SK-N-SH (cell line): ENCODE measurements around the gene MDM4. TPM values are rescaled to one million over a fixed set of nuclear protein-coding genes. Genes with fewer than 3 reads are reported as not detected.

Experiments
- CTCF ChIA-PET: fragments of 300-600, 350-600 bp; formaldehyde crosslinking; extraction: SDS; loops from one replicate; lab custom pipeline; 2021; lab: Yijun Ruan, JAX
- POLR2A ChIA-PET: fragments of 350-600 bp; sonication (Branson Sonifier 250); formaldehyde crosslinking; extraction: SDS; loops from one replicate; lab custom pipeline; 2020; ENCODE audit warnings: antibody characterized with exemption, inconsistent platforms; lab: Yijun Ruan, JAX
- DNase-seq: peaks from one replicate; pipeline ENCODE4 v3.0.0; 2012
- H2AFZ ChIP-seq: fragments of 200-600 bp; sonication (generic); 2 replicates; pipeline ENCODE4 v1.8.1; 2016; ENCODE audit warnings: antibody characterized with exemption, mild to moderate bottlenecking, low read depth
- H3F3A ChIP-seq: fragments of 200-600 bp; sonication (generic); replicated peaks from 2 replicates; pipeline ENCODE3; 2016; ENCODE audit warnings: antibody characterized with exemption, mild to moderate bottlenecking; ENCODE audit not compliant: insufficient read depth
- H3K27ac ChIP-seq, 2 experiments: fragments of 200-500 bp in 1 of 2; fragments of 200-600 bp in 1 of 2; sonication (Bioruptor generic) in 1 of 2; sonication (generic), shearing (Covaris generic) in 1 of 2; 2 replicates each; pipeline versions ENCODE4 v1.5.1 to v1.6.1; 2014 to 2016; ENCODE audit warnings: low read depth in 2 of 2, inconsistent platforms in 1 of 2, low read length in 1 of 2, mild to moderate bottlenecking in 1 of 2, mixed read lengths in 1 of 2
- H3K27me3 ChIP-seq: fragments of 200-600 bp; sonication (generic), shearing (Covaris generic); 2 replicates; pipeline ENCODE4 v1.6.1; 2016; ENCODE audit warnings: mixed run types; ENCODE audit not compliant: insufficient read depth
- H3K36me3 ChIP-seq, 2 experiments: fragments of 200-500 bp in 1 of 2; fragments of 200-600 bp in 1 of 2; sonication (Bioruptor generic) in 1 of 2; sonication (generic) in 1 of 2; replicated peaks in 1 of 2; 2 replicates each; pipeline versions ENCODE3 to v1.5.1; 2014 to 2016; ENCODE audit warnings: low read length in 1 of 2, mild to moderate bottlenecking in 1 of 2; ENCODE audit not compliant: insufficient read depth in 2 of 2, control insufficient read depth in 1 of 2
- H3K4me1 ChIP-seq, 2 experiments: fragments of 200-500 bp in 1 of 2; fragments of 200-600 bp in 1 of 2; sonication (Bioruptor generic) in 1 of 2; sonication (generic), shearing (Covaris generic) in 1 of 2; 2 replicates each; pipeline versions ENCODE4 v1.5.1 to v1.6.1; 2014 to 2016; ENCODE audit warnings: low read depth in 1 of 2, low read length in 1 of 2, mixed run types in 1 of 2; ENCODE audit not compliant: insufficient read depth in 2 of 2, control insufficient read depth in 1 of 2
- H3K4me2 ChIP-seq: fragments of 200-600 bp; sonication (generic), shearing (Covaris generic); 2 replicates; pipeline ENCODE4 v1.6.1; 2017; ENCODE audit warnings: mixed run types
- H3K4me3 ChIP-seq, 2 experiments: fragments of 200-500 bp in 1 of 2; fragments of 200-600 bp in 1 of 2; sonication (Bioruptor generic) in 1 of 2; sonication (generic), shearing (Covaris generic) in 1 of 2; 2 replicates each; pipeline versions ENCODE4 v1.5.1 to v1.8.1; 2014 to 2016; ENCODE audit warnings: low read depth in 2 of 2, inconsistent platforms in 1 of 2, low read length in 1 of 2, mild to moderate bottlenecking in 1 of 2, mixed read lengths in 1 of 2, moderate library complexity in 1 of 2
- H3K79me2 ChIP-seq: fragments of 200-600 bp; sonication (generic); 2 replicates; pipeline ENCODE4 v1.8.1; 2017; ENCODE audit warnings: mild to moderate bottlenecking; ENCODE audit not compliant: insufficient read depth
- H3K9ac ChIP-seq: fragments of 200-600 bp; sonication (generic); 2 replicates; pipeline ENCODE4 v1.6.1; 2017; ENCODE audit warnings: mixed run types
- H3K9me2 ChIP-seq: fragments of 200-600 bp; sonication (generic); 2 replicates; pipeline ENCODE4 v1.6.1; 2017; ENCODE audit warnings: mixed run types
- H3K9me3 ChIP-seq: fragments of 200-600 bp; sonication (generic); 2 replicates; pipeline ENCODE4 v1.6.1; 2017; ENCODE audit warnings: mixed run types, mild to moderate bottlenecking, moderate library complexity
- H4K20me1 ChIP-seq: fragments of 200-600 bp; sonication (generic); 2 replicates; pipeline ENCODE4 v1.6.1; 2017; ENCODE audit warnings: mild to moderate bottlenecking, mixed run types; ENCODE audit not compliant: insufficient read depth
- CHD2 ChIP-seq: fragments of 150-350 bp; IDR thresholded peaks from 2 replicates; pipeline ENCODE4 v1.6.1; 2018; ENCODE audit warnings: low read length; ENCODE audit not compliant: partially characterized antibody
- EP300 ChIP-seq, 2 experiments: IDR thresholded peaks; 2 replicates each; pipeline versions ENCODE4 v1.4.0 to v1.6.1; 2012; ENCODE audit warnings: borderline replicate concordance in 1 of 2, low read depth in 1 of 2, low read length in 1 of 2
- FOXJ3 ChIP-seq: sonication (generic); formaldehyde crosslinking; IDR thresholded peaks from 2 replicates; pipeline ENCODE4 v1.5.1; 2020; ENCODE audit warnings: mild to moderate bottlenecking, missing genetic modification reagents
- GABPA ChIP-seq: IDR thresholded peaks from 2 replicates; pipeline ENCODE4 v1.4.0; 2012; ENCODE audit warnings: low read depth, mild to moderate bottlenecking
- GATA2 ChIP-seq: sonication (generic); formaldehyde crosslinking; IDR thresholded peaks from 2 replicates; pipeline ENCODE4 v1.5.0; 2020; ENCODE audit warnings: mild to moderate bottlenecking, missing genetic modification reagents
- JUND ChIP-seq: IDR thresholded peaks from 2 replicates; pipeline ENCODE4 v1.4.0; 2012
- MXI1 ChIP-seq: IDR thresholded peaks from 2 replicates; pipeline ENCODE4 v1.6.1; 2012; ENCODE audit warnings: mild to moderate bottlenecking, low read depth, low read length, improper control_type of control experiment
- NFIC ChIP-seq: IDR thresholded peaks from 2 replicates; pipeline ENCODE4 v1.4.0; 2012; ENCODE audit warnings: borderline replicate concordance
- NRF1 ChIP-seq: IDR thresholded peaks from 2 replicates; pipeline ENCODE4 v1.6.1; 2012; ENCODE audit warnings: low read depth, mild to moderate bottlenecking, low read length
- RFX5 ChIP-seq: IDR thresholded peaks from 2 replicates; pipeline ENCODE4 v1.6.1; 2012; ENCODE audit warnings: mild to moderate bottlenecking, improper control_type of control experiment, low read length
- TAF1 ChIP-seq: IDR thresholded peaks from 2 replicates; pipeline ENCODE4 v1.6.1; 2012; ENCODE audit warnings: low read depth, mild to moderate bottlenecking, low read length, moderate library complexity, borderline replicate concordance
- WGBS: methylation state at CpG from one replicate; pipeline ENCODE4 v1.1.6; 2017; ENCODE audit warnings: low lambda C conversion rate; 5-methylcytosine and 5-hydroxymethylcytosine counted together
- polyA plus RNA-seq, 3 experiments: library from polyadenylated mRNA; depleted of rRNA; stranded (reverse); fragments of >200 nt; gene quantifications; 2 replicates each; pipeline ENCODE4 v1.2.3, GENCODE V29; 2012
- TF ChIP-seq, protein P1 (sequence below): IDR thresholded peaks from 2 replicates; pipeline ENCODE4 v1.4.0; 2012; ENCODE audit warnings: low read depth, borderline replicate concordance
- TF ChIP-seq, protein P2 (sequence below): IDR thresholded peaks from 2 replicates; pipeline ENCODE4 v1.4.0; 2012; ENCODE audit warnings: low read depth

The MDM4 gene
- polyA plus RNA-seq, 1 of the 3 experiments (the other 2 are of a cell fraction) = 6.2 TPM

DNA sequence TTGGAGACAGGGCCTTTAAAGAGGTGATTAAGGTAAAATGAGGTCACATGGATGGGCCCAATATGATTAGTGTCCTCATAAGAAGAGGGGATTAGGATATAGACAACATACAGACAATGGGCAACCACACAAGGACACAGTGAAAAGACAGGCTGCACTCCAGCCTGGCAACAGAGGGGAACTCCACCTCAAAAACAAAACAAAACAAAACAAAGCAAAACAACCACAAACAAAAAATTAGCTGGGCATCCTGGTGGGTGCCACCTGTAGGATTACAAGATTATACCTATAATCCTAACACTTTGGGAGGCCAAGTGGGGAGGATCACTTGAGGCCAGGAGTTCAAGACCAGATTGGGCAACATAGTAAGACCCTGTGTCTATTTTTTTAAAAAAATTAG lies 4.8 kb upstream of the MDM4 start:
- Histone ChIP-seq H4K20me1 (peaks cover 3% of the 10 kb centered on the region), H3K9me2 (no peaks in the 10 kb centered on the region), H3K9ac (no peak overlapping the region), H3K9me3 (no peaks in the 10 kb centered on the region), H3K27ac (no peak overlapping the region), H3K4me2 (no peak overlapping the region), H3F3A (peaks cover 24% of the 10 kb centered on the region), H3K4me1 (peaks cover 0 to 2% of the 10 kb centered on the region in 2 experiments; a peak in 1 of 4 replicates), H2AFZ (no peak overlapping the region), H3K4me3 (no peak overlapping the region), H3K79me2 (peaks cover under 1% of the 10 kb centered on the region), H3K36me3 (no peaks in the 10 kb centered on the region), H3K27me3 (no peaks in the 10 kb centered on the region)
- POLR2A ChIA-PET = no interaction called here
- CTCF ChIA-PET = interaction anchor here (1.0 kb wide), 2 partner anchors 8 to 296 kb away, joined by 4 to 6 read pairs; no protein-coding TSS in a partner anchor
- TF ChIP-seq MXI1 (no peak), FOXJ3 (CRISPR knock-in tag) (no peak)
- DNase-seq = no peak

DNA sequence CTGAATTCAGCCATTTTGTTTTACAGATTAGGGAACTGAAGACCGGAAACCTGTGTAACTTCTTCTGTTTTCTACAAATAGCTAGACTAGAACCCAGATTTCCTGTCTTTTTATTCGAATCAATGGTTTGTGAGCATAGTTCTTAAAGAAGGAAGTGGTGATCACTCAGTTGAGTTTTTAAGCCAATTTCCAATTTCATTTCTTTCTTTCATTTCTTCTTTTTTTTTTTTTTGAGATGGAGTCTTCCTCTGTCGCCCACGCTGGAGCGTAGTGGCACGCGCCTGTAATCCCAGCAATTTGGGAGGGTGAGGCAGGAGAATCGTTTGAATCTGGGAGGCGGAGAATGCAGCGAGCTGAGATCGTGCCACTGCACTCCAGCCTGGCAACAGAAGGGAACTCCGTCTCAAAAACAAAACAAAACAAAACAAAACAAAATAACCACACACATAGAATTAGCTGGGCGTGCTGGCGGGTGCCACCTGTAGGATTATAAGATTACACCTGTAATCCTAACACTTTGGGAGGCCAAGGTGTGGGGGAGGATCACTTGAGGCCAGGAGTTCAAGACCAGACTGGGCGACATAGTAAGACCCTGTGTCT lies 3.0 kb upstream of the MDM4 start:
- no peaks in the 10 kb centered on the region for H3K9me3 ChIP-seq
- H3K36me3 ChIP-seq = peaks cover 0 to 2% of the 10 kb centered on the region in 2 experiments
- POLR2A ChIA-PET = no interaction called here
- H4K20me1 ChIP-seq = no peaks in the 10 kb centered on the region
- H3K79me2 ChIP-seq = peaks cover 19% of the 10 kb centered on the region
- no peak overlapping the region for H3K27ac ChIP-seq
- no peak overlapping the region for H3K9ac ChIP-seq
- H3K4me2 ChIP-seq = no peak overlapping the region
- H2AFZ ChIP-seq = no peak overlapping the region
- no peak for DNase-seq
- CTCF ChIA-PET = interaction anchor here (1.1 to 3.2 kb wide), 2 partner anchors 53 to 294 kb away, joined by 4 to 9 read pairs; no protein-coding TSS in a partner anchor
- H3K27me3 ChIP-seq = no peaks in the 10 kb centered on the region
- WGBS = 85% methylated on average over 15 of the region's 15 CpGs
- H3K9me2 ChIP-seq = no peaks in the 10 kb centered on the region
- peaks cover 4 to 8% of the 10 kb centered on the region in 2 experiments; a peak in 1 of 4 replicates for H3K4me1 ChIP-seq
- peaks cover 6% of the 10 kb centered on the region for H3F3A ChIP-seq
- no peak overlapping the region for H3K4me3 ChIP-seq
- no peak for TF ChIP-seq RFX5
- TF ChIP-seq GABPA = no peak
- TF ChIP-seq, protein P1, sequence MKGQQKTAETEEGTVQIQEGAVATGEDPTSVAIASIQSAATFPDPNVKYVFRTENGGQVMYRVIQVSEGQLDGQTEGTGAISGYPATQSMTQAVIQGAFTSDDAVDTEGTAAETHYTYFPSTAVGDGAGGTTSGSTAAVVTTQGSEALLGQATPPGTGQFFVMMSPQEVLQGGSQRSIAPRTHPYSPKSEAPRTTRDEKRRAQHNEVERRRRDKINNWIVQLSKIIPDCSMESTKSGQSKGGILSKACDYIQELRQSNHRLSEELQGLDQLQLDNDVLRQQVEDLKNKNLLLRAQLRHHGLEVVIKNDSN = no peak
- no peak for TF ChIP-seq FOXJ3 (CRISPR knock-in tag)
- no peak for TF ChIP-seq CHD2
- no peak for TF ChIP-seq NFIC
- TF ChIP-seq NRF1 = no peak
- TF ChIP-seq, protein P2, sequence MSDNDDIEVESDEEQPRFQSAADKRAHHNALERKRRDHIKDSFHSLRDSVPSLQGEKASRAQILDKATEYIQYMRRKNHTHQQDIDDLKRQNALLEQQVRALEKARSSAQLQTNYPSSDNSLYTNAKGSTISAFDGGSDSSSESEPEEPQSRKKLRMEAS = no peak
- TF ChIP-seq GATA2 (CRISPR knock-in tag) = no peak
- no peak for TF ChIP-seq JUND
- no peak for TF ChIP-seq EP300 (IDR thresholded peaks at IDR 0.05; ENCODE audit: borderline replicate concordance in 1 of 2, low read depth in 1 of 2, low read length in 1 of 2)
- no peak for TF ChIP-seq TAF1
